GM18867 (cell line): Measurements from ENCODE around the gene NAV3.

ENCODE experiments used
- ATAC-seq: cut with Tn5 transposase; IDR thresholded peaks from one replicate; pipeline ENCODE4 v1.9.1; 2021; ENCODE audit warnings: mild to moderate bottlenecking, moderate library complexity; ENCODE audit not compliant: unreplicated experiment

The NAV3 gene

DNA sequence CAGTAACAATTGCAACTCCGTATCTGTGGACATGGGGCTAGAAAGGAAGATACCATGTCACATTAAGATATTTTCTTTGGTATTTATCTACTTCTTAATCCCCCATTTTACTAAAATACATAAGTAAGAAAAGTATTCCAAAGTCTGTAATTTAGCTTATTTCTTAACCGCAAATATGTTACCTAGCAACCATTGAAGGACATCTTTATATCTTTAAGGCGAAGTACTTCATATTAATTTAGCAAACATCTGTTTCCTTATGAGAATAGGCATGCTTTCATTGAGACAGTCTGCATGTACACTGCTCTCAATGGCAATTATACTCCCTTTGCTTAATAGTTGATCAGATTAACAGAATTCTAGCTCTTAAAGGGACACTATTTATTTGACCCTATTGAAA, 88.8 kb downstream of the NAV3 start:
- ATAC-seq: no peak

DNA sequence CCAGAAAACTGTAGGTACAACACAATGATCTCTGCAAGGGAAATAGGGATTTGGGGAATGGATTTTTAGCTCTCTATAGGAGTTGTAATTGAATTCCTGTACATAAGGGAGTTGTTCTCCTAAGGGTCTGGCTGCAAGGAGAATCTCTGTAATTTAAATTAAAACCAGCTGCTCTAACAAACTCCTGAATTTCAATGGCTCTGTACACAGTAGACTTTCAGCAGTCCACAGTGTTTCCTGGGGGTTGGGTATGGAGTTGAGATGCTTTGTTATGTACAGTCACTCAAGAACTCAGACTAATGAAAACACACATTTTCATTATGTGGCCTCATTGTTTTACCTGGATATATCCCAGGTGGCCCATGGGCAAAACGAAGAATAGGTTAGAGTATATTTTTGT, 93.2 kb downstream of the NAV3 start:
- no peak for ATAC-seq

DNA sequence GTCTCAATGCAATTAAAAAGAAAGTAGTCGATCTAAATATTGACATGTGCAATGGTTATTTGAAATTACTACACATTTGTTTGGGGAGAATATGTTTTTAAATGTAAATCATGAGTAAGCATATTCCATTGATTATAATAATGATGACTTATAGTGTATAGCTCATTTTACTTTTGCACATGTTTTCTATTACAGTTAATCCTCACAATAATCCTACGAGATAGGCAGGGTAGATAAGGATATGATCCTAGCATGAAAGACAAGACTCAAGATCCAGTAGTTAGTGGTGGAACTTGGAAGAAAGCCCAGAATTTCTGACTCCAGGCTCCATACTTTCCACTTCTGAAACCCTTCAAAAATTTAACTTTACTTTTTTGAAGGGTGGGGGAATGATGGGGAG, 94.0 kb downstream of the NAV3 start:
- no peak for ATAC-seq

DNA sequence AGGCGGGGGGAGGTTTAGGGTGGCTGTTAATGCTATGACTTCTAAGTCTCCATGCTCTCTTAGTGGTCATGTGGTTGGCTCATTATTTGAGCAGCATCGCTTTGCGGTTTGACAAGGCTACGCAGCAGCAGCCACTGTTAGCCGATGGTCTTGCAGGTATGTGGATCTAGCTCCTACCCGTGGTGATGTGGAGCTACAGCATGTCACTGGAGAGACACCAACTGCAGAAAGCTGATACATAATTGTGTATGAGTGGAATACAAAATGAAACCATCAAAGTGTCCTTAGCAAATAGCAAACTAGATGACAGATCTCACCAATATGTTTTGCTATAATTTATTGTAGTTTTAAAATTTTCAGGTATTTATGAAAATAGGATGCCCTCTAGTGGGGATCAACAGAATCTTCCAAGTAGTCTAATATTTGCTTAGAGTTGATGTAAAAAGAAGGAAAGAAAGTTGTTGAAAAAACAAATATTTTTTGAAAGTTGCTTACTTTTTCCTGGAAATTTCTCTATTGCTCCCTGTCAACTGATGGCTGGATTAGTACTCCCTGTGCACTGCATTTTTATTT, 94.9 kb downstream of the NAV3 start:
- peak; percentile 100 for ATAC-seq

- no peak for ATAC-seq
These were observed 97.4 kb downstream of the NAV3 start for GRCh38 chr12:77928078-77928477.

DNA sequence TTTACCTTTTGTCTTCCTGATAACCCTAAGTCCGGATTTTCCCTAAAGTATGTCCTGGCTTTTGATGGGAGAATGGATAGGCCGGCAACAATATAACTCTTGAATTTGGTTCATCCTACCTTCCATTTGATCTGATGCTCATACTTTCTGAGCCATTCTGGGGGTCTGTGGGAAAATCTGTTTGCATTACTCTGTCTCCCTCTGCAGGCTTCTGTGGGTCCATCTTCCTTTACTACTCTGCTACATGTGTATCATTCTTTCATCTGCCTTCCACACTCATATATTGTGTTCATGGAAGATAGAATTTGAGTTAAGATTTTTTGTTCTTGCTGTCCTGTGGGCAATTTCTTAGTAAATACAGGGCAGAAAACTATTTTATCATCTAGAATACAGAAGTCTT, 101.5 kb downstream of the NAV3 start:
- no peak for ATAC-seq

- no peak for ATAC-seq
These were observed 107.6 kb downstream of the NAV3 start for GRCh38 chr12:77938301-77938700.

- ATAC-seq: no peak
These were observed 109.3 kb downstream of the NAV3 start for GRCh38 chr12:77940011-77940423.

DNA sequence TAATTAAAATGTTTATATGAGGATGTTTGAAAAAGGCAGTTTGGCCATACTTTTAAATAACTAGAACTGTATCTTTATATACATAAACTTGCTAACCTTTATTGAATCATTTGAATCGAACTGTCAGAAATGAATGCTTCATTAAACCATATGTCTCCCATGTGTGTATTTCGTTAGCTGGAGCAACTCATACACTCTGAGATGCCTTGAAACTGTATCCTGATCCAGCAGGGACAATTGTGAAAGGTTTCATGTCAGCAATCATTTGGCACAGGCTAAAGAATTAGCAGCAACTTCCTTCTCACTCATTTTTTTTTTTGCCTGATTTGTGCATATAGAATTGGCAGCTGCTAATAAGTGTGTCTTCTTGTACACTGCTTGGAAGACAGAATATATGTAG, 109.9 kb downstream of the NAV3 start:
- no peak for ATAC-seq

DNA sequence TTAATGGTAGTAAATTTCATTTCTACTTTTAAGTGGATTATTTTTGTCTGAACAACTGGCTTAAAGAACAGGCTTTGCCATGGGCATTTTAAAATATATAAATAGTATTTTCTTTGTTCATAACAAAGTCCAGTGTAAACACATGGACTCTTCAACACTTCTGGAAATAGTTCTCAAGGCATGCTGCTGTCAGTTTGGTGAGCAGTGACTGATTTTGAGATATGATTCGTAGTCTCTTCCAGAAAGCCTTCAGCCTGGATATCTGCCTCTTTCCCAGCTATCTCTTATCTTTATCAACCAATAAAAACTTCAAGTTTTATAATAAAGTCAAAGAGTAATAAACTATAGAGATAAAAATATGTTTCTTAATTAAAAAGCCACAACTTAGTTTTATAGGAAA, 110.7 kb downstream of the NAV3 start:
- ATAC-seq: no peak

DNA sequence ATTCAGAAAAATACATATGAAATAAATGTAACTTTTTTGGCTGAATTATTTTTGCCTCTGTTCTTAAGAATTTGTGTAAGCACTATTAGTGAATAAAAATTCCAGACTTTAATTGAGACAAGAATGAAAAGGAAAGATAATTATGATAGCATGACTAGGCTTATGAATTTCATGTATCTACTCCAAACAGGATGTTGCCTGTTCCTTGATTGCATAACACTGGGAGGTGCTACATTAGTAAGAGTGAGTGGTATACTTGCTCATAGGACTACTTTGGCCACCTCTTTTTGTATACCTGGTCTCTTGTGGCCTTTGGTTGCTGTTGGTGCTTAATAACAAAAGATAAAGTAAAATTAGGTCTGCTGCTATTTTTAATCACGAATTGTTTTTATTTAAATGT, 112.8 kb downstream of the NAV3 start:
- ATAC-seq: no peak

- ATAC-seq: no peak
These were observed 115.9 kb downstream of the NAV3 start for GRCh38 chr12:77946541-77947061.

DNA sequence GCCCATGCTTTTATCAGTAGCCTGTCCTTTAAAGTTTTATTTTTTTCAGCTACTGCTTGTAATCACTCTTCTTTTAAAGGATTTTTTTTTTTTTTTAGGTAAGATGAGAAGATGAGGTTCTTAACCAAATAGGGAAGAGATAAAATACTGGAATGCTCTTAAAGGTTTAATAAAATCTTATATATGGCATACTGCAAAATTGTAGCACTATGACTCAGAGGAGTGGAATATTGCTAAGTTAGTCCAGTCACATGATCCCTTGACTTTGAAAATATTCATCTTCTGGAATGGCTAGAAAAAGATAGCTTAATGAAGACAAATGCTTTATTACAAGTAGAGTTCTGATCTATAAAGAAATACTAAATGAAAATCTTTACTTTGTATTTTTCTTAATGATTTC, 116.6 kb downstream of the NAV3 start:
- no peak for ATAC-seq

- ATAC-seq: no peak
These were observed 117.1 kb downstream of the NAV3 start for GRCh38 chr12:77947746-77948145.

DNA sequence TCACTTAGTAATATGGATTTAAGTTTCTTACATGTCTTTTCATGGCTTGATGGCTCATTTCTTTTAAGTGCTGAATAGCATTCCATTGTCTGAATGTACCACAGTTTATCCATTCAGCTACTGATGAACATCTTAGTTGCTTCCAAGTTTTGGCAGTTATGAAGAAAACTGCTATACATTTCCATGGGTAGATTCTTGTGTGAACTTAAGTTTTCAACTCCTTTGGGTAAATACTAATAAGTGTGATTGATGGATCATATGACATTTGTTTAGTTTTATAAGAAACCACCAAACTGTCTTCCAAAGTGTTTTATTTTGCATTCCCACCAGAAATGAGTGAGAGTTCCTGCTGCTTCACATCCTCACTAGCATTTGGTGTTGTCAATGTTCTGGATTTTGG, 119.2 kb downstream of the NAV3 start:
- ATAC-seq: no peak

GRCh38 chr12:77953528-77954205, 123.0 kb downstream of the NAV3 start:
- no peak for ATAC-seq

GRCh38 chr12:77954206-77954555, 123.5 kb downstream of the NAV3 start:
- no peak for ATAC-seq

DNA sequence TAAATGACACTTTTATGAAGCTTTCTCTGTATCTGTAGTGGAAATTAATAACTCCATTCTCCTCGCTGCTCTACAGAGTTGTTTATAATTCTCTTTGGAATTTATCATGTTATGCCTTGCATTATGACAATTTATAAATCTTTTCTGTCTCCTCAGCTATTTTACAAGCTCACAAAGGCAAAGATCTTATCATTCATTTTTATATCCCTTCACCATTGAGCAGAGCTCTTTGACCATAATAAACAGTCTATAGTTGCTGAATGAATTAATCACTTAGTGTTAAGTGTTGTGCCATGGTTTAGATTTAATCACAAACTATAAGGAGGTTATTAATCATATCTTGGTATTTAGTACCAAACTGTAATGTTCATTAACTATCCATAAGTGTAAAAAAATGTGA, 126.4 kb downstream of the NAV3 start:
- ATAC-seq: no peak

- no peak for ATAC-seq
These were observed 133.0 kb downstream of the NAV3 start for GRCh38 chr12:77963576-77964178.

DNA sequence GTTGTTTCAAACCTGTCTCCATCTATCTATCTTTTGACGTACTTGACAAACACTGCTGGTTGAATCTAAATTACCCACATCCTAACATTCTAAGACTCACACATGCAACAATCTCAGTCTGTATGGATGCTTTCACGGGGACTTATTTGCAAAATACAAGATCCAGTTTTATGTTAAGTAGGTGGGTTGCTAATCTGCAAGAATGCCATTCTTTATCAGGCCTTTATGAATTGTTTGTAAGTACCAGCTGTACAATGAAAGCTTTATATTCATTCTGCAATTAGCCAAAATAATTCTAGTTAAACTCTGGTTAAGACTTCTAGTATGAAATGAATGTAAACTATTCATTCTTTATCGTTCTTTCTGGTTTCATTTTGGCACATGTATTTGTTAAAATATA, 135.1 kb downstream of the NAV3 start:
- no peak for ATAC-seq

- ATAC-seq: no peak
These were observed 137.3 kb downstream of the NAV3 start for GRCh38 chr12:77968021-77968420.

DNA sequence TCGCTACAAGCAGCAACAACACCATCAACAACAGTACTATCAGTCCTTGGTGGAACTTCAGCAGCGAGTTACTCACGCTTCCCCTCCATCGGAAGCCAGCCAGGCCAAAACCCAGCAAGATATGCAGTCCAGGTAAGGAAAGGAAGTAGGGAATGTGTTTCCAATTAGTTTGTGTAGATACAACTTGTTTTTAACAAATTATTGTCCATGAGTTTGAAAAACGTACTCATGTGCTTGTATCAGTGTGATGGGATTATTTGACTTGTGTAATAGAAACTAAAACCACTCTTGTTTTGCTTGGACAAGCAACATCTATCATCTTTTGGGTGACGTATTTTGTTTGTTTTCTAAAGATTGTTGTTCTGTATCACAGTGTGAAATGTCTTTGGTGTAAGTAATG, 137.9 kb downstream of the NAV3 start:
- no peak for ATAC-seq

GRCh38 chr12:77973579-77973978, 142.9 kb downstream of the NAV3 start:
- no peak for ATAC-seq
